Lower lobe of right lung (tissue), 2 donors: ENCODE data around the gene C1orf94. TPM values are rescaled to one million over a fixed set of nuclear protein-coding genes. Genes with fewer than 3 reads are reported as not detected.

Source experiments
- ATAC-seq, 2 donors: fragments of 200-7000 bp; cut with Tn5 transposase; one replicate each; pipeline ENCODE4 v1.9.1; 2020 to 2022; ENCODE audit warnings: mild to moderate bottlenecking in 2 of 2, moderate library complexity in 2 of 2
- DNase-seq: peaks from one replicate; pipeline ENCODE4 v3.0.0-alpha.2; 2020
- H3K27ac ChIP-seq: fragments of 200-600 bp; one replicate; pipeline ENCODE4 v1.8.0; 2022
- H3K27me3 ChIP-seq: fragments of 200-600 bp; one replicate; pipeline ENCODE4 v1.8.0; 2022; ENCODE audit warnings: low read depth
- H3K36me3 ChIP-seq: fragments of 200-600 bp; one replicate; pipeline ENCODE4 v1.8.0; 2022; ENCODE audit warnings: mild to moderate bottlenecking
- H3K4me1 ChIP-seq: fragments of 200-600 bp; one replicate; pipeline ENCODE4 v1.8.0; 2022
- H3K4me3 ChIP-seq: fragments of 200-600 bp; one replicate; pipeline ENCODE4 v1.8.0; 2022; ENCODE audit warnings: mild to moderate bottlenecking
- H3K9me3 ChIP-seq: fragments of 200-600 bp; one replicate; pipeline ENCODE4 v1.8.0; 2022
- intact Hi-C: fragments of 100-400 bp; cut with DNase I; formaldehyde crosslinking; loops from one replicate; pipeline ENCODE4 v1.11.0; 2022
- total RNA-seq: library from RNA; stranded (reverse); fragmentation: NEBNext Ultra II Directional; extraction: Animal tissue kit (Norgen Biotek cat#: 25700); gene quantifications from one replicate; pipeline ENCODE4 v1.2.1, GENCODE V29; 2021
- TF ChIP-seq, protein P1 (sequence below): fragments of 200-600 bp; IDR thresholded peaks from one replicate; pipeline ENCODE4 v1.8.0; 2022; ENCODE audit warnings: antibody characterized with exemption, mild to moderate bottlenecking
- donor health status: DM: no; HTN: yes; CAD: no; lungs with severe emphysema.

Gene C1orf94
- total RNA-seq, 1 donor from 2014 or later = not detected

DNA sequence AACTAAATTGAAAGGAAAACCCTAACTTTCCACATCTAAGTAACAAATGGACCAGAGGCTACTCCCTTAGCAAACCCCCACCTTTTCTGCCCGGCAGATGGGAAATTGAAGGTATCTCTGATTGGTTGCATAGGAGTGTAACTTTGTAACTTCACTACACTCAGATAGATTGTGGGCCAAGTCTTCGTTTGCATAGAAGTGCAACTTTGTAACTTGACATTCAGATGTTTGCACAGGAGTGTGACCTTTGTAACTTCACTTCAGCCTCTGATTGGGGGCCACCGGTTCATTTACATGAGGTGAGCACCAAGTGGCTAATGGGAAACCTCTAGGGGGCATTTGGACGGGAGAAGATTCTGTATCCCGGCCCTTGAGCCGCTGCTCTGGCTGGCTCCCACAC lies 59.4 kb downstream of the C1orf94 start:
- intact Hi-C loops = no loop called here
- H3K9me3 ChIP-seq = no peaks in the 10 kb centered on the region
- H3K4me1 ChIP-seq = no peaks in the 10 kb centered on the region
- H3K4me3 ChIP-seq = no peak overlapping the region
- no peak for DNase-seq
- no peak overlapping the region for H3K27ac ChIP-seq
- no peaks in the 10 kb centered on the region for H3K36me3 ChIP-seq
- ATAC-seq = no peak
- TF ChIP-seq, protein P1, sequence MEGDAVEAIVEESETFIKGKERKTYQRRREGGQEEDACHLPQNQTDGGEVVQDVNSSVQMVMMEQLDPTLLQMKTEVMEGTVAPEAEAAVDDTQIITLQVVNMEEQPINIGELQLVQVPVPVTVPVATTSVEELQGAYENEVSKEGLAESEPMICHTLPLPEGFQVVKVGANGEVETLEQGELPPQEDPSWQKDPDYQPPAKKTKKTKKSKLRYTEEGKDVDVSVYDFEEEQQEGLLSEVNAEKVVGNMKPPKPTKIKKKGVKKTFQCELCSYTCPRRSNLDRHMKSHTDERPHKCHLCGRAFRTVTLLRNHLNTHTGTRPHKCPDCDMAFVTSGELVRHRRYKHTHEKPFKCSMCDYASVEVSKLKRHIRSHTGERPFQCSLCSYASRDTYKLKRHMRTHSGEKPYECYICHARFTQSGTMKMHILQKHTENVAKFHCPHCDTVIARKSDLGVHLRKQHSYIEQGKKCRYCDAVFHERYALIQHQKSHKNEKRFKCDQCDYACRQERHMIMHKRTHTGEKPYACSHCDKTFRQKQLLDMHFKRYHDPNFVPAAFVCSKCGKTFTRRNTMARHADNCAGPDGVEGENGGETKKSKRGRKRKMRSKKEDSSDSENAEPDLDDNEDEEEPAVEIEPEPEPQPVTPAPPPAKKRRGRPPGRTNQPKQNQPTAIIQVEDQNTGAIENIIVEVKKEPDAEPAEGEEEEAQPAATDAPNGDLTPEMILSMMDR = no peak
- no peaks in the 10 kb centered on the region for H3K27me3 ChIP-seq

DNA sequence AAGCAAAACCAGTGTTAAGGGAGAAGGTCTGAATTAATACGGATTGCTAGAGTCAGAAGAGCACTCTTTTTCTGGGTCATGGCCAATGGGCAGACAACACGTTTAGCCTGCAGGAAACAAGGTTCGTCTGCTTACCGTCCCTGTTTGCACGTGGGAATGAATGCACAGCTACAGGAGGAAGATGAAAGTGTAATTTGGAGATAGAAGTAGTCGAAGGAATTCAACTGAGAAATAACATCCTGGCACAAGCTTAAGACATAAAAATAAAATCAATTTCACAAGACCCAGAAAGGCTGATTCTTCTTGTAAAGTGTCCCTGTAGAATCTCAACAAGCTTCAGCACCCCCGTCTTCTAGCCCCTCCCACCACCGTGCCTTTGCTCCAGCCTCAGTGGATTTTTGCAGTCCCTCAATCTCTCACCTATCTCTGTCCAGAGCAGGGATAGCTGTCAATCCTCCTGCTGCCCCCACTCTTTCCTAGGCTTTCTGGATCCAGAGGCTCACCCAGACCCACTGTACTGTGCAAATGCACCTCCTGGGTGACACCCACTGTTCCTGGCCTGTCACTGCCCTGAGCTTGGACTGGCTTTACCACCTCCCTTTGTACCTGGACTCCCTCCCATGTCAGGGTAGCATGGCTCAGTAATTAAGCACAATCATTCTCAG lies 60.6 kb downstream of the C1orf94 start:
- no peak for DNase-seq
- no peaks in the 10 kb centered on the region for H3K36me3 ChIP-seq
- no peak for ATAC-seq
- no peak overlapping the region for H3K4me3 ChIP-seq
- H3K27me3 ChIP-seq = no peaks in the 10 kb centered on the region
- TF ChIP-seq, protein P1 = no peak
- intact Hi-C loops = no loop called here
- H3K4me1 ChIP-seq = no peaks in the 10 kb centered on the region
- no peak overlapping the region for H3K27ac ChIP-seq
- H3K9me3 ChIP-seq = no peaks in the 10 kb centered on the region

DNA sequence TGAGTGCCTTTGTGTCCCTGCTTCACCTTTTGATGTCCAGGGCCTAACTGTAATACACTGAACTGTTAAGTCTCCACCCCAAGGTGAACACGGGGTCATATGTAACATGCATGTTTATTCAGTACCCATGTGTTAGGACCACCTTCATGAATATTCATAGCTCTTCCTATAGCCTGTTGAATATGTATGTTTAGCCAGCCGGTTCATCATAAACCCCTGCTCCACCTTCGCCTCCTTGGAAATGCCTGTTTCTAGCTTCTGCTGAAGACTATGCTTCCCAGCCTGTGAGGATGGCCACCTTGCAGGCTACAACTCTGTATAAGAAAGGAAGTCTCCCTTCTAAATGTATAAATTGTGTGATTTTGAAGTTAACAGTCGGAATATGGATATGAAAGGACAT lies 69.3 kb downstream of the C1orf94 start:
- Histone ChIP-seq H3K27ac (no peak overlapping the region), H3K27me3 (peaks cover 13% of the 10 kb centered on the region)
- ATAC-seq = no peak

DNA sequence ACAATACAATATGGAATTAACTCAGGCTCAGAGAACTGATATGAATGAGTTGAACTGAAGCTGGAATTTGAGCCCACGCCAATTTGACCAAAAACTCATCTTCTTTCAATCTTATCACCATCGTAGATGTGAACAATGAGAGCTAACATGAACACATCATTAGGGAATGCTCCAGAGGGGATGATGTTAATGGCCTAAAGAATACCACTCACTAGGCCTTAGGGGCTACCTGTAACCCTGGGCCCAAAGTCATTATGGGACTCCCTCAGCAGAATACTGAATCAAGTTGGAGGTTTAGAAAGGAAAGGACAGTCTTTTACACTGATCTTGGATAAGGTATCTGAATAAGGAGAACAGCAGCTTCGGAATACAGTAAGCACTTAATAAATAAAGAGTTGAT lies 73.6 kb downstream of the C1orf94 start:
- DNase-seq = no peak
- no peaks in the 10 kb centered on the region for H3K9me3 ChIP-seq
- intact Hi-C loops = no loop called here
- H3K4me1 ChIP-seq = no peaks in the 10 kb centered on the region
- no peak overlapping the region for H3K27ac ChIP-seq
- H3K4me3 ChIP-seq = no peak overlapping the region
- H3K36me3 ChIP-seq = no peaks in the 10 kb centered on the region
- peaks cover 13% of the 10 kb centered on the region for H3K27me3 ChIP-seq
- ATAC-seq = no peak
- TF ChIP-seq, protein P1 = no peak

More for the DNA sequence above, 69.3 kb downstream of the C1orf94 start:
- TF ChIP-seq, protein P1 = no peak
- Histone ChIP-seq H3K36me3 (no peaks in the 10 kb centered on the region), H3K4me3 (no peak overlapping the region), H3K4me1 (no peaks in the 10 kb centered on the region), H3K9me3 (no peaks in the 10 kb centered on the region)
- intact Hi-C loops = no loop called here
- DNase-seq = no peak

DNA sequence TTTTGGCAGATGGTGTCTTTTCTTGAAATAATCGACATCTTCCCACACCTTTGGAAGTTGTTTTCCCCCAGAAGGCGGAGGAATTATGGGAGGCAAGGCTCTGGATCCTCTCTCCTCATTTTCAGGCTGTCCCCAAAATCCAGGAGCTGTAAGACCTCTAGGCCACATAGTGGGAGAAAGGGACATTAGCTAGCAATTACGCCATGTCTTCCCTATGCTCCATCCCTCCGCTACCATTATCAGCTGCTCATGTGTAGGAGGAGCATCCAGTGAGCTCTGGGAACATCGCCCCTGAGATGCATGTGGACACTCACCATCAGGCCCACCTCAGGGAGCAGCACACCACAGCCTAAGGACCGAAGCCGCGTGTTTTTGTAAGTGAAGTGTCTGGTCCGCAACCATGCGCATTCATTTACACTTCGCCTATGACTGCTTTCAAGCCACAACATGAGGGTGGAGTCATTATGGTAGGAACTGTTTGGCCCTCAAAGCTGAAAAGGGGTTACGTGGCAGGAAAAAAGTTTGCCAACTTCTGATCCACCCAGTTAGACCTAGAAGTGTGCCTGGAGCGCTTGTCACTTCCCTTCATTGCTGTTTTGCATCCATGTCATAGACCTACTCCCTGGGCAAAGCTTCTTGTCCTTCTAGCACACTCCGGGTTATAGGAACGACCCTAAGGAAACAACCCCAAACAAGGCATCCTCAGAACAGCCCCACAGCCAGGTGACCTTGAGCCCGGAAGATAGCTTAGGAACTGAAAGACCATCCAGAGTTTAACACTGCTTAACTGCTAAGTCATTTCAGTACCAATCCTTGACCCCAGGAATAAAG lies 85.5 kb downstream of the C1orf94 start:
- peaks cover 8% of the 10 kb centered on the region for H3K27me3 ChIP-seq
- intact Hi-C loops = no loop called here
- ATAC-seq = no peak
- H3K4me3 ChIP-seq = no peak overlapping the region
- H3K36me3 ChIP-seq = no peaks in the 10 kb centered on the region
- no peak for DNase-seq
- TF ChIP-seq, protein P1 = no peak
- no peaks in the 10 kb centered on the region for H3K4me1 ChIP-seq
- no peaks in the 10 kb centered on the region for H3K9me3 ChIP-seq
- no peak overlapping the region for H3K27ac ChIP-seq
